DMS53 treated with DMSO at 0.1 percent for 48 hours (cell line): ENCODE data around the gene KMT2B.

ENCODE experiments used
- DNase-seq: peaks from one replicate; lab custom pipeline; 2025; ENCODE audit not compliant: unreplicated experiment; lab: John Stamatoyannopoulos, UW

The KMT2B gene

DNA sequence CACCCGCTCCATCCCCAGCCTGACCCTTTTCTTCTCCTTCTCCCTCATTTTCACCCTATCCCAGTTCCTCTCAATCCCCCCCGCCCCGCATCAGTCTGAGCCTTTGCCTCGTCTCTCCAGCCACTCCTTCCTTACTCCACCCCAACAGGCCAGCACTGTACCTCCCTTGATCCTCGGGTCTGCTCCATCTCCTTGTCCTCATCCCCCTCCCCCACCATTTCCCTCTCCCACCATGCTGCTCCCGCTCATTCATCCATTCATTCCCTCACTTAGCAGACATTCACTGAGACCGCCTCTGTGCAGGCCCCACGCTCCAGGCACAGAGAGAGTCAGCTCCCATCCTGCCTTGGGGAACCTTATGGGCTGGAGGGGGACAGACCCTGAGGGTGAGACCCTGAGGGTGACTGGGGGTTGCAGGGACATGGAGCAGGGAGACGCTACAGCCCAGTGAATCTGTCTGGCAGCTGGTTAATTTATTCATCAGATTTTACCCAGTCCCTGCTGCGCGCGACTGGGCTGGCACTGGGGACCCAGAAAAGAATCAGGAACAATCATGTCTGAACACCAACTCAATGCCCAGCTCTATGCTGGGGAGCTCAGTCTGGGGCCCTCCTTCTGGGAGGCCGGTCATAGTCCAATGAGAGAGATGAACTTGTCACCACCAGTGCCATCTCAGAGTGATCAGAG lies 58.4 kb downstream of the KMT2B start:
- no peak for DNase-seq

DNA sequence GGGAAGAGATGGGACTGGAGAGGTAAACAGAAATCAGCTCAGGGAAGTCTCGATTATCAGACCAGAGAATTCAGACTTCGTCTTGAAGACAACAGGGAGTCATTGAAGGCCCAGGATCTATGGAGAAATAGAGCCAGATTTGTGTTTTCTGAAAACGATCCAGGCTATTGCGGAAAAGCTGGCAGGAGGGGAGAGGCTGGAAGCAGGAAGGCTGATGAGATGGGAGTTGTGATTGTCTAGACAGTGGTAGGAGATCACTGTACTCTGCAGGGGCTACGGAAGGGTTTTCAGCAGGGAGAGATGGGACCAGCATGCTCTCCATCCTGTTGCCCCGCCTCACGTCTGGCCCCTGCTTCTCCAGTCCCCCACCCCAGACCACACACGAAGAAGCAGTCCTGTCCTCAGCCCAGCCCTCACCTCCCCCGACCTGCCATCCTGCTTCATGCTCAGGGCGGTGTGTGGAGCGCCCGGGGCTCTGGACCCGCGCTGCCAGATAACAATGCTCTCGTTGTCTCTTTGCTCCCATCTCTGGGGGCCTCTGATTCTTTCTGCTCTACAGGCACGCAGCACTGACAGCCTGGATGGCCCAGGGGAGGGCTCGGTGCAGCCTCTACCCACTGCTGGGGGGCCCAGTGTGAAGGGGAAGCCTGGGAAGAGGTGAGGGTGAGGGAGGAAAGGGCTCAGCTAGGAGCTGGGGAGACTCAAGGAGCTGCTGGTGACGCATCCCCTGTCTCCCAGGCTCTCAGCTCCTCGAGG lies 59.5 kb downstream of the KMT2B start:
- no peak for DNase-seq

DNA sequence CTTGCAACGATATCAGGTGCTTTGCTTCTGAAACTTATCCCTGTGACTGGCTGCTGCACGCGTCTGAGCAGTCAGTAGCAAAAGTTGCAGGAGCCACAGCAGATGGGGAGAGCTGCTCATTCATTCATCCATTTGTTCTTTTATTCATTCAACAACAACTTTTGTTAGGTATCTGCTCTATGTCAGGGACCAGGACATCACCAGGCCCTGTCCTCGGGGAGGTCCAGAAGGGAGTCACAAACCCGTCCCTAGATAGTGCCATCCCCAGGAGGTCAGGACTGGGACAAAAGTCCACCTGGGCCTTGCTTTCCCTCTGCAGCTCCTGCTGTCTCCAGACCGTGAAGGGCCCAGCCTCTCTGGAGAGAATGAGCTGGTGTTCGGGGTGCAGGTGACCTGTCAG lies 60.2 kb downstream of the KMT2B start:
- no peak for DNase-seq

DNA sequence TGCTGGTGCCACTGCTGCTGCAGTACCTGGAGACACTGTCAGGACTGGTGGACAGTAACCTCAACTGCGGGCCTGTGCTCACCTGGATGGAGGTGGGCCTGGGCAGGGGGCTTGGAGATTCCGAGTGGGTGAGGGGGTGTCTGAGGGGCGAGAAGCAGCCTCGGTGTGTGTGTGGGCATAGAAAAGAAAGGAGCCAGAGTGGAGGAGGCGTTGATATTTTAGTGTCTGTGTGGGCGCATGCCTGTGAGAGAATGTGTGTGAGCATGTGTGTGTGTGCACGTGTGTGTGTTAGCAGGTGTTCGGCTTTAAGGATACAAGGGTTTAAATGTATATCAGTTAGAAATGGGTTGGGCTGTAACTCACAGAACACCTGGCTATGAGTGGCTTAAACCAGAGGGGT lies 61.2 kb downstream of the KMT2B start:
- no peak for DNase-seq

DNA sequence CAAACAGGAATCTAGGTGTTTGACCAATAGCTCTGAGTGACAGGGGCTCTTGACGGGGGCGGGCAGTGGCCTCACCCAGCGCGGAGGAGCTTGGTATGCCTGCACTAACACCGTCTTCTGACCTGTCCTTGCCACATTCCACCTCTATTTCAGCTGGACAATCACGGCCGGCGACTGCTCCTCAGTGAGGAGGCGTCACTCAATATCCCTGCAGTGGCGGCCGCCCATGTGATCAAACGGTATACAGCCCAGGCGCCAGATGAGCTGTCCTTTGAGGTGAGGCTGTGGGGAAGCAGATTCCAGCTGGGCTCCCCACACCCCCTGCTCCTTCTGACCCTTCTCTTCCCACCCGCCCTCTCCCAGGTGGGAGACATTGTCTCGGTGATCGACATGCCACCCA lies 62.3 kb downstream of the KMT2B start:
- DNase-seq = no peak

DNA sequence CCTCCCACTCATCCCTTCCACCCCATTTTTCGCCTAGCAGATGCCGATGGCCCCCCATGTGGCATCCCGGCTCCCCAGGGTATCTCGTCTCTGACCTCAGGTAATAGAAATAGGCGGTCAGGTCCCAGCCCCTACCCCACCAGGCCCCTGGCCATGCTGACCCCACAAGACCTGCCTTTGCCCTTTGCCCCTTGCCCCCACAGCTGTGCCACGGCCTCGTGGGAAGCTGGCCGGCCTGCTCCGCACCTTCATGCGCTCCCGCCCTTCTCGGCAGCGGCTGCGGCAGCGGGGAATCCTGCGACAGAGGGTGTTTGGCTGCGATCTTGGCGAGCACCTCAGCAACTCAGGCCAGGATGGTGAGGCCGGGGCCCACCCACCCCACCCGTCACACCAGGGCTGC lies 62.9 kb downstream of the KMT2B start:
- no peak for DNase-seq

DNA sequence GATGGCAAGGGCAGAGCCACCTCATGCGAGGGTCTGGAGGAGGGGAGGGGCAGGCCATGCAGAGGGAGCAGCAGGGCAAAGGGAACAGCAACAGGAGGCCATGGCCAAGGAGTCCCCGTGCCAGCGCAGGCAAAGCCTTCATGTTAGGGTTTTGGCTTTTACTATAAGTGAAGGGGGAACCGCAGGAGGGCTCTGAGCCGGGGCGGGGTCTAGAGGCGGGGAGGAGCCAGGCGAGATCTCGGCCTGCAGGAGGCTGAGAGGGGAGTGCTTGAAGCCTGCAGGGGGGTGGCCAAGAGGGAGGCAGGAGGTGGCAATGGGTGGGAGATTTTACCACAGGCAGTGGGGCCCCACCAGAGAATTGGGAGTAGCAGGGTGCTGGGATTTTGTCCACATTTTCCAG lies 63.8 kb downstream of the KMT2B start:
- no peak for DNase-seq

DNA sequence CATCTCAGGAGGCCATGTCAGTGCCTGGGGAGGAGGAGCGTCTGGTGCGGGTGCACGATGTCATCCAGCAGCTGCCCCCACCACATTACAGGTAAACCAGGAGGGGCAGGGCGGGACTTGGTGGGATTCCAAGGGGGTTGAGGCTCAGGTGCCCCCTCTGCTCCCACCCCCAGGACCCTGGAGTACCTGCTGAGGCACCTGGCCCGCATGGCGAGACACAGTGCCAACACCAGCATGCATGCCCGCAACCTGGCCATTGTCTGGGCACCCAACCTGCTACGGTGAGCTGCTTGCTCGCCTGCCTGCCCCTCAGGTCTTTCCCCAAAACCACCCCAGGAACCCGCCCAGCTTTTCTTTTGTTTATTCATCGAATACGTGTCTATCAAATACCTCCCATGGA lies 64.8 kb downstream of the KMT2B start:
- no peak for DNase-seq

DNA sequence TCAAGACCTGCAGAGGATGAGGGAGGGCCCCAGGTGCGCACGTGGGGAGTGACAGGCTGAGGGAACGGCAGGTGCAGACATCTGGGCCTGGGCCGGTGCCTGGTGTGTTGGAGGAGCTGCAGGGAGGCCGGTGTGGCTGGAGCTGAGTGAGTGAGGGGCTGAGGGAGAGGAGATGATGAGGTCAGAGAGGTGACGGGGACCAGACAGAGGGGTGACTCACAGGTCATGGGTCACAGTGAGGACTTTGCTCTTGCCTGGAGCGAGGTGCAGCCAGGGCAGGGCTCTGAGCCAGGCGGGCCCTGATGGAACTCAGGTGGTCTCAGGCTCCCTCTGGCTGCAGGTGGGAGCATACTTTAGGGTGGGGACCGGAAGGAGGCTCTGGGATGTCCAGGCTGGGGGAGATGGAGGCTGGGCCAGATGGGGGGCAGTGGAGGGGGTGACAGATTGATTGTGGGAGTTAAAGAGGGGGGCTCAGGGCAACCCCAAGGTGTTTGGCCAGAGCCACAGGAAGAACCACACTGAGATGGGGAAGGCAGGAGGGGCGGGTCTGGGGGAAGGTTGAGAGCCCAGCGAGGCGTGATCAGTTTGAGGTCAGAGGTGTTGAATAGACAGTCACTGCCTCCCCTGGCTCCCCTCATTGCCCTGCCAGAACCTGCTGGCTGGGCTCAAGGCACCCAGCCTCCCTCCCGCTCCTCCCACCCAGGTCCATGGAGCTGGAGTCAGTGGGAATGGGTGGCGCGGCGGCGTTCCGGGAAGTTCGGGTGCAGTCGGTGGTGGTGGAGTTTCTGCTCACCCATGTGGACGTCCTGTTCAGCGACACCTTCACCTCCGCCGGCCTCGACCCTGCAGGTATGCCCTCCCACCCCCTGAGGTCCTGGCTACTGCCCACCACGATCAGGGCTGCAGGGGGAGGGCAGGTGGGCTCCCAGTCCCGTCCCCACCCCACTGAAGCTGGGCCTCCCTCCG lies 65.9 kb downstream of the KMT2B start:
- no peak for DNase-seq

DNA sequence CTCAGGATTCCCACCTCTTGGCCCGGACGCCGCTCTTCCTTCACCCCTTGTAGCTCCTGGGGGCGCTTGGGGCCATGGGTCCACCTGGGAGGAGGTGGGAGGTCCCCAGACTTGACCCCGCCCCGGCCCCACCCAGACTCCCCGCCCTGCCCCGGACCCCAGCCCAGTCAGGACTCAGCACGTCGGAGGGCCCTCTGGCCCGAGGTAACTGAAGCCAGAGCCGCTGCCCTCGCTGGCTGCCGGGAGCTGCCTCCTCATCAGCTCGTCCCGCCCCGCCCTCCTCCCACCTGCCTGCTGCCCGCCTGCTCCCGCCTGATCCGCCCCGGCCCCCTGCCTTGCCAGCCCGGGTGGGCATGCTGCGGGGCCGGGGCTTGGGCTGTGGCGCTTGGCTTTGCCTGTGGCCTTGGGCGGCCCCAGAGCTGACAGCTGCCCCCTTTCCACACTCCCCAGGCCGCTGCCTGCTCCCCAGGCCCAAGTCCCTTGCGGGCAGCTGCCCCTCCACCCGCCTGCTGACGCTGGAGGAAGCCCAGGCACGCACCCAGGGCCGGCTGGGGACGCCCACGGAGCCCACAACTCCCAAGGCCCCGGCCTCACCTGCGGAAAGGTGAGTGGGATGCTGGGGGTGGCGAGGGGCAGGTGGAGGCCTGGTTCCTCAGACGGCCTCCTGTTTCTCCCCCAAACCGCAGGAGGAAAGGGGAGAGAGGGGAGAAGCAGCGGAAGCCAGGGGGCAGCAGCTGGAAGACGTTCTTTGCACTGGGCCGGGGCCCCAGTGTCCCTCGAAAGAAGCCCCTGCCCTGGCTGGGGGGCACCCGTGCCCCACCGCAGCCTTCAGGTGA lies 66.9 kb downstream of the KMT2B start:
- DNase-seq = no peak

DNA sequence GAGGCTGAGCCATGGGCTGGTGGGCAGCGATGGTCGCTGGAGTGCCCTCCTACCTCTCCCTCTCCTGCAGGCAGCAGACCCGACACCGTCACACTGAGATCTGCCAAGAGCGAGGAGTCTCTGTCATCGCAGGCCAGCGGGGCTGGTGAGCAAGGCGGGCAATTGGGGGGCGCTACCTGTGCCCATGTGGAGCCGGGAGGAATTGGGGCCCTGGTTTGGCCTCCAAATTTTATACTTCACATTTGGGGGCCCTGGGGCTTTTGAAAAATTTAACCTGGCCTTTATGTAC lies 67.5 kb downstream of the KMT2B start:
- DNase-seq = no peak

DNA sequence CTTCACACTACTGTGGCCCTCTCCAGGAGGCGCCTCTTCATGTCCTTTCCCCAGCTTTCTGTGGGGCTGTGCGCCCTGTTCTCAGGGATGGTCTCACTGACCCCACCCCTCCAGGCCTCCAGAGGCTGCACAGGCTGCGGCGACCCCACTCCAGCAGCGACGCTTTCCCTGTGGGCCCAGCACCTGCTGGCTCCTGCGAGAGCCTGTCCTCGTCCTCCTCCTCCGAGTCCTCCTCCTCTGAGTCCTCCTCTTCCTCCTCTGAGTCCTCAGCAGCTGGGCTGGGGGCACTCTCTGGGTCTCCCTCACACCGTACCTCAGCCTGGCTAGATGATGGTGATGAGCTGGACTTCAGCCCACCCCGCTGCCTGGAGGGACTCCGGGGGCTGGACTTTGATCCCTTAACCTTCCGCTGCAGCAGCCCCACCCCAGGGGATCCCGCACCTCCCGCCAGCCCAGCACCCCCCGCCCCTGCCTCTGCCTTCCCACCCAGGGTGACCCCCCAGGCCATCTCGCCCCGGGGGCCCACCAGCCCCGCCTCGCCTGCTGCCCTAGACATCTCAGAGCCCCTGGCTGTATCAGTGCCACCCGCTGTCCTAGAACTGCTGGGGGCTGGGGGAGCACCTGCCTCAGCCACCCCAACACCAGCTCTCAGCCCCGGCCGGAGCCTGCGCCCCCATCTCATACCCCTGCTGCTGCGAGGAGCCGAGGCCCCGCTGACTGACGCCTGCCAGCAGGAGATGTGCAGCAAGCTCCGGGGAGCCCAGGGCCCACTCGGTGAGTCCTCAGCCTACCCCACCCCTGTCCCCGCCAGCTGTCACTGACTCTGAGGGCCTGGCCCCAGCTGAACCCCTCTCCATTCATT lies 68.7 kb downstream of the KMT2B start:
- no peak for DNase-seq

DNA sequence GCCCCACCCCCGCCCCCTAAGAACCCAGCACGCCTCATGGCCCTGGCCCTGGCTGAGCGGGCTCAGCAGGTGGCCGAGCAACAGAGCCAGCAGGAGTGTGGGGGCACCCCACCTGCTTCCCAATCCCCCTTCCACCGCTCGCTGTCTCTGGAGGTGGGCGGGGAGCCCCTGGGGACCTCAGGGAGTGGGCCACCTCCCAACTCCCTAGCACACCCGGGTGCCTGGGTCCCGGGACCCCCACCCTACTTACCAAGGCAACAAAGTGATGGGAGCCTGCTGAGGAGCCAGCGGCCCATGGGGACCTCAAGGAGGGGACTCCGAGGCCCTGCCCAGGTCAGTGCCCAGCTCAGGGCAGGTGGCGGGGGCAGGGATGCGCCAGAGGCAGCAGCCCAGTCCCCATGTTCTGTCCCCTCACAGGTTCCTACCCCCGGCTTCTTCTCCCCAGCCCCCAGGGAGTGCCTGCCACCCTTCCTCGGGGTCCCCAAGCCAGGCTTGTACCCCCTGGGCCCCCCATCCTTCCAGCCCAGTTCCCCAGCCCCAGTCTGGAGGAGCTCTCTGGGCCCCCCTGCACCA lies 69.5 kb downstream of the KMT2B start:
- DNase-seq = no peak
